Measurements from ENCODE around the gene MUCL3. TPM values are rescaled to one million over a fixed set of nuclear protein-coding genes. Genes with fewer than 3 reads are reported as not detected.

MUCL3 gene
- total RNA-seq, 2 donors from 2014 or later: not detected

- H3K4me3 ChIP-seq: no peak overlapping the region
- no peak overlapping the region for H3K27ac ChIP-seq
- no peaks in the 10 kb centered on the region for H3K4me1 ChIP-seq (replicated peaks)
- no peaks in the 10 kb centered on the region for H3K27me3 ChIP-seq (replicated peaks; ENCODE audit: insufficient read depth)
- no peaks in the 10 kb centered on the region for H3K9me3 ChIP-seq
- no peak for DNase-seq (ENCODE audit: low spot score)
- TF ChIP-seq POLR2AphosphoS5 (IDR thresholded peaks at IDR 0.05) (no peak), POLR2A (IDR thresholded peaks at IDR 0.05) (no peak)
- TF ChIP-seq, protein P1, sequence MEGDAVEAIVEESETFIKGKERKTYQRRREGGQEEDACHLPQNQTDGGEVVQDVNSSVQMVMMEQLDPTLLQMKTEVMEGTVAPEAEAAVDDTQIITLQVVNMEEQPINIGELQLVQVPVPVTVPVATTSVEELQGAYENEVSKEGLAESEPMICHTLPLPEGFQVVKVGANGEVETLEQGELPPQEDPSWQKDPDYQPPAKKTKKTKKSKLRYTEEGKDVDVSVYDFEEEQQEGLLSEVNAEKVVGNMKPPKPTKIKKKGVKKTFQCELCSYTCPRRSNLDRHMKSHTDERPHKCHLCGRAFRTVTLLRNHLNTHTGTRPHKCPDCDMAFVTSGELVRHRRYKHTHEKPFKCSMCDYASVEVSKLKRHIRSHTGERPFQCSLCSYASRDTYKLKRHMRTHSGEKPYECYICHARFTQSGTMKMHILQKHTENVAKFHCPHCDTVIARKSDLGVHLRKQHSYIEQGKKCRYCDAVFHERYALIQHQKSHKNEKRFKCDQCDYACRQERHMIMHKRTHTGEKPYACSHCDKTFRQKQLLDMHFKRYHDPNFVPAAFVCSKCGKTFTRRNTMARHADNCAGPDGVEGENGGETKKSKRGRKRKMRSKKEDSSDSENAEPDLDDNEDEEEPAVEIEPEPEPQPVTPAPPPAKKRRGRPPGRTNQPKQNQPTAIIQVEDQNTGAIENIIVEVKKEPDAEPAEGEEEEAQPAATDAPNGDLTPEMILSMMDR (IDR thresholded peaks at IDR 0.05): no peak
- intact Hi-C loops (cut with DNase I): no loop called here
- 96% methylated on average over 6 of the region's 6 CpGs for WGBS
- H3K36me3 ChIP-seq: no peaks in the 10 kb centered on the region
Measured at GRCh38 chr6:30948811-30949210, 8.0 kb downstream of the MUCL3 start.

DNA sequence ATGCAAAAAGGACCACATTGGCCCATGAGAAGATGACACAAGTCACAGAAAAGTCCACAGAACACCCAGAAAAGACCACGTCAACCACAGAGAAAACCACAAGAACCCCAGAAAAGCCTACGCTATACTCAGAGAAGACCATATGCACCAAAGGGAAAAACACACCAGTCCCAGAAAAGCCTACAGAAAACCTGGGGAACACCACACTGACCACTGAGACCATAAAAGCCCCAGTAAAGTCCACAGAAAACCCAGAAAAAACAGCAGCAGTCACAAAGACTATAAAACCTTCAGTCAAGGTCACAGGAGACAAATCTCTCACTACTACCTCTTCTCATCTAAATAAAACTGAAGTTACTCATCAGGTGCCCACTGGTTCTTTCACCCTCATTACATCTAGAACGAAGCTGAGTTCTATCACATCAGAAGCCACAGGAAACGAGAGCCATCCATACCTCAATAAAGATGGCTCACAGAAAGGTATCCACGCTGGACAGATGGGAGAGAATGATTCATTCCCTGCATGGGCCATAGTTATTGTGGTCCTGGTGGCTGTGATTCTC, 11.2 kb downstream of the MUCL3 start:
- intact Hi-C loops (cut with DNase I): no loop called here
- Histone ChIP-seq H3K9me3 (no peaks in the 10 kb centered on the region), H3K4me3 (no peak overlapping the region), H3K36me3 (no peaks in the 10 kb centered on the region), H3K27ac (no peak overlapping the region), H3K27me3 (replicated peaks; ENCODE audit: insufficient read depth) (no peaks in the 10 kb centered on the region), H3K4me1 (replicated peaks) (no peaks in the 10 kb centered on the region)
- TF ChIP-seq POLR2AphosphoS5 (IDR thresholded peaks at IDR 0.05) (no peak), POLR2A (IDR thresholded peaks at IDR 0.05) (no peak)
- TF ChIP-seq, protein P1 (IDR thresholded peaks at IDR 0.05): no peak
- no peak for DNase-seq (ENCODE audit: low spot score)
- WGBS: 81% methylated on average over 5 of the region's 5 CpGs

GRCh38 chr6:30954631-30955366, 14.0 kb downstream of the MUCL3 start:
- no peak overlapping the region for H3K4me3 ChIP-seq
- H3K36me3 ChIP-seq: no peaks in the 10 kb centered on the region
- DNase-seq (ENCODE audit: low spot score): no peak
- no peak overlapping the region for H3K27ac ChIP-seq
- intact Hi-C loops (cut with DNase I): no loop called here
- TF ChIP-seq POLR2A (IDR thresholded peaks at IDR 0.05): no peak
- TF ChIP-seq, protein P1 (IDR thresholded peaks at IDR 0.05): no peak
- no peak for TF ChIP-seq POLR2AphosphoS5 (IDR thresholded peaks at IDR 0.05)
- no peaks in the 10 kb centered on the region for H3K4me1 ChIP-seq (replicated peaks)
- no peaks in the 10 kb centered on the region for H3K27me3 ChIP-seq (replicated peaks; ENCODE audit: insufficient read depth)
- 61% methylated on average over 9 of the region's 9 CpGs for WGBS
- no peaks in the 10 kb centered on the region for H3K9me3 ChIP-seq

DNA sequence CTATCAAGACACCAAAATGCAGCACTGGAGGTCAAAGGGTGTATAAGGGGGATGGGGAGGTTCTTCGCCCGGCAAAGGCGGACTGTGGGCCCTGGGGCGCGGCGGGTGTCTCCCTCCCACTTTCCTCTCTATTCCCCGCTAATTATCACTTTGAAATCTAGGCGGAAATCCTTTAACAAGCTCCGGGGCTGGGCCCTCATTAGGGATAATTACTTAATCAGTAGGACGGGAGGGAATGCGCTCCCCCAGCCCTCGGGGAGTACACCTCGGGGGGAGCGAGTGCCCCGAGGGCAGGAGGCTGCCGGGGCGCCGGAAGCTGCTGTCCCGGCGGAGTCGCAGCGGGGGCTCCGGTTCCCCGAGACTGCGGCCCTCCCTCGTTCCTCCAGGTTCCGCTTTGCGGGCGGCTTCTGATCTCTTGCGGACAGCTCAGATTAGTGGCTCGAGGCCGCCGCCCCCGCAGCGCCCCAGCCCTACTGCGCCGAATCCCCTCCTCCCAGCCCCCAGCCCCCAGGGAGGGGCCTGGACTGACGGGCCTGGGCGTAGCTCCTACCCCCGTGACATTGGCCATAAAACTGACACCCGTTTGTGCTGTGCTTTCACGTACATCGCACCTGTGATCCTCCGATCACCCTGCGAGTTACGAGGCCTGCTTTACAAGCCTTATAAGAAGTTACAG, 14.7 kb downstream of the MUCL3 start:
- intact Hi-C loops (cut with DNase I): no loop called here
- no peak overlapping the region for H3K27ac ChIP-seq

More for the DNA sequence above, 14.7 kb downstream of the MUCL3 start:
- WGBS: 8% methylated on average over 46 of the region's 46 CpGs
- DNase-seq (ENCODE audit: low spot score): no peak
- H3K27me3 ChIP-seq (replicated peaks; ENCODE audit: insufficient read depth): no peaks in the 10 kb centered on the region
- no peaks in the 10 kb centered on the region for H3K36me3 ChIP-seq
- TF ChIP-seq POLR2A (IDR thresholded peaks at IDR 0.05): no peak
- TF ChIP-seq, protein P1 (IDR thresholded peaks at IDR 0.05): no peak
- peak; percentile 15 for TF ChIP-seq POLR2AphosphoS5 (IDR thresholded peaks at IDR 0.05)
- no peaks in the 10 kb centered on the region for H3K4me1 ChIP-seq (replicated peaks)
- H3K9me3 ChIP-seq: no peaks in the 10 kb centered on the region
- peak overlapping the region; percentile 7 to 29 for H3K4me3 ChIP-seq

Data from prostate gland (tissue), 2 donors.